IPS-NIHi7 (cell line): ENCODE data around the gene LBX2.

ENCODE experiments used
- DNase-seq: peaks from one replicate; pipeline ENCODE4 v3.0.0; 2012; ENCODE audit warnings: mixed read lengths; ENCODE audit errors: extremely low spot score

Gene LBX2

GRCh38 chr2:74457549-74458131, 41.8 kb downstream of the LBX2 start:
- peak; percentile 62 for DNase-seq

GRCh38 chr2:74457129-74457548, 42.3 kb downstream of the LBX2 start:
- no peak for DNase-seq

GRCh38 chr2:74454654-74455511, 44.5 kb downstream of the LBX2 start, which contains the start of gene INO80B:
Gene INO80B (plus strand): TSS chr2:74455087. CDS start chr2:74455117, 30 bp downstream.
- DNase-seq, result peak; percentile 79

- DNase-seq, result no peak
Observed at GRCh38 chr2:74450570-74451190, 48.7 kb downstream of the LBX2 start.

- DNase-seq, result no peak
Observed at GRCh38 chr2:74448771-74449170, 50.6 kb downstream of the LBX2 start.
